Smooth muscle cell (in vitro differentiated cells): Measurements from ENCODE around the gene ABTB2. TPM values are rescaled to one million over a fixed set of nuclear protein-coding genes. Genes with fewer than 3 reads are reported as not detected.

Experiments
- DNase-seq: peaks from one replicate; lab custom pipeline; 2025; ENCODE audit not compliant: unreplicated experiment; lab: John Stamatoyannopoulos, UW
- H2AFZ ChIP-seq: fragments of 200-600 bp; sonication (generic); 2 replicates; pipeline ENCODE4 v1.6.0; 2016; ENCODE audit warnings: antibody characterized with exemption, low read depth, mild to moderate bottlenecking
- H3F3A ChIP-seq: fragments of 200-600 bp; sonication (generic); 2 replicates; pipeline ENCODE4 v1.6.0; 2017; ENCODE audit warnings: antibody characterized with exemption, low read depth
- H3K27ac ChIP-seq: fragments of 200-600 bp; sonication (generic); 2 replicates; pipeline ENCODE4 v1.5.1; 2016; ENCODE audit warnings: low read depth, mild to moderate bottlenecking
- H3K27me3 ChIP-seq: fragments of 200-600 bp; sonication (generic); 2 replicates; pipeline ENCODE4 v1.6.1; 2016; ENCODE audit warnings: low read depth, mild to moderate bottlenecking
- H3K36me3 ChIP-seq: fragments of 200-600 bp; sonication (generic); 2 replicates; pipeline ENCODE4 v1.5.1; 2016; ENCODE audit warnings: low read depth
- H3K4me1 ChIP-seq: fragments of 200-600 bp; sonication (generic); 2 replicates; pipeline ENCODE4 v1.5.1; 2016; ENCODE audit warnings: low read depth
- H3K4me2 ChIP-seq: fragments of 200-600 bp; sonication (generic); 2 replicates; pipeline ENCODE4 v1.6.0; 2016; ENCODE audit warnings: mild to moderate bottlenecking
- H3K4me3 ChIP-seq: fragments of 200-600 bp; sonication (generic); 2 replicates; pipeline ENCODE4 v1.5.1; 2016; ENCODE audit warnings: mild to moderate bottlenecking
- H3K79me2 ChIP-seq: fragments of 200-600 bp; sonication (generic); 2 replicates; pipeline ENCODE4 v1.6.0; 2016; ENCODE audit warnings: low read depth, mild to moderate bottlenecking
- H3K9ac ChIP-seq: fragments of 200-600 bp; sonication (generic); 2 replicates; pipeline ENCODE4 v1.6.0; 2016; ENCODE audit warnings: low read depth
- H3K9me3 ChIP-seq: fragments of 200-600 bp; sonication (generic); replicated peaks from 2 replicates; pipeline ENCODE4 v1.5.1; 2016; ENCODE audit warnings: low read depth
- H4K20me1 ChIP-seq: fragments of 200-600 bp; sonication (generic); 2 replicates; pipeline ENCODE4 v1.6.0; 2016; ENCODE audit warnings: low read depth
- WGBS: methylation state at CpG from one replicate; pipeline ENCODE4 v1.1.7; 2016; ENCODE audit warnings: low lambda C conversion rate; 5-methylcytosine and 5-hydroxymethylcytosine counted together
- polyA plus RNA-seq: library from polyadenylated mRNA; unstranded; fragments of >200 nt; fragmentation: Nextera tagmentation; extraction: Ambion mirVana; gene quantifications from 2 replicates; pipeline ENCODE4 v1.2.1, GENCODE V29; 2016
- total RNA-seq: library from RNA; depleted of rRNA; stranded (reverse); fragments of >200 nt; gene quantifications from 2 replicates; pipeline ENCODE4 v1.2.3, GENCODE V29; 2014
- TF ChIP-seq, protein P1 (sequence below): fragments of 200-600 bp; sonication (generic); IDR thresholded peaks from 2 replicates; pipeline ENCODE4 v1.5.1; 2017; ENCODE audit warnings: borderline replicate concordance, mild to moderate bottlenecking, antibody characterized with exemption; ENCODE audit not compliant: insufficient read depth, poor library complexity, severe bottlenecking

Gene ABTB2
- total and polyA plus RNA-seq, 2 experiments from 2014 or later: 4.3 to 4.9 TPM

GRCh38 chr11:34254011-34254410 lies 103.8 kb downstream of the ABTB2 start:
- TF ChIP-seq, protein P1, sequence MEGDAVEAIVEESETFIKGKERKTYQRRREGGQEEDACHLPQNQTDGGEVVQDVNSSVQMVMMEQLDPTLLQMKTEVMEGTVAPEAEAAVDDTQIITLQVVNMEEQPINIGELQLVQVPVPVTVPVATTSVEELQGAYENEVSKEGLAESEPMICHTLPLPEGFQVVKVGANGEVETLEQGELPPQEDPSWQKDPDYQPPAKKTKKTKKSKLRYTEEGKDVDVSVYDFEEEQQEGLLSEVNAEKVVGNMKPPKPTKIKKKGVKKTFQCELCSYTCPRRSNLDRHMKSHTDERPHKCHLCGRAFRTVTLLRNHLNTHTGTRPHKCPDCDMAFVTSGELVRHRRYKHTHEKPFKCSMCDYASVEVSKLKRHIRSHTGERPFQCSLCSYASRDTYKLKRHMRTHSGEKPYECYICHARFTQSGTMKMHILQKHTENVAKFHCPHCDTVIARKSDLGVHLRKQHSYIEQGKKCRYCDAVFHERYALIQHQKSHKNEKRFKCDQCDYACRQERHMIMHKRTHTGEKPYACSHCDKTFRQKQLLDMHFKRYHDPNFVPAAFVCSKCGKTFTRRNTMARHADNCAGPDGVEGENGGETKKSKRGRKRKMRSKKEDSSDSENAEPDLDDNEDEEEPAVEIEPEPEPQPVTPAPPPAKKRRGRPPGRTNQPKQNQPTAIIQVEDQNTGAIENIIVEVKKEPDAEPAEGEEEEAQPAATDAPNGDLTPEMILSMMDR: no peak

DNA sequence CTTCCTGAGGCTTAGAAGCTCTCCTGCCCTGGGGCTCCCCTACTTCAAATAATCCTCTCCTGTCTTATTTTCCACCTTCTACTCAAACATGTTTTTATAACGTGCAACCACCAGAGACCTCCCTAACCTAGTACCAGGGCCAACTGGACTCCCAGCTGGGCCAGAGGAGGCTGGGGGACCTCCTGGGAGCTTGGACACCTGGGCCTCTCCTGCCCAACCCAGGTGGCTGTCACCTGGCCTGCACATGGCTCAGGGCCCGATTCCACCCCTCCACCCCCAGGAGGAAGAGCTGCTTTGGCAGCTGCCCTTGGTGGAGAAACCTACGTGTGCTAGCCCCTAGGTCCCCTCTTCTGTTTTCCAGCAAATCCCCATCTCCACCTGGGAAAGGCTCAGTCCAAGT lies 105.2 kb downstream of the ABTB2 start:
- H3K27me3 ChIP-seq: no peaks in the 10 kb centered on the region
- peaks cover 4% of the 10 kb centered on the region for H3K4me1 ChIP-seq
- no peaks in the 10 kb centered on the region for H4K20me1 ChIP-seq
- WGBS: 92% methylated on average over 3 of the region's 3 CpGs
- H3K9ac ChIP-seq: no peak overlapping the region
- no peaks in the 10 kb centered on the region for H3K36me3 ChIP-seq
- H3K4me2 ChIP-seq: no peak overlapping the region
- DNase-seq: no peak
- H3K9me3 ChIP-seq: no peaks in the 10 kb centered on the region
- peaks cover 5% of the 10 kb centered on the region for H3F3A ChIP-seq
- H3K79me2 ChIP-seq: peaks cover 12% of the 10 kb centered on the region
- no peak overlapping the region for H2AFZ ChIP-seq
- TF ChIP-seq, protein P1: no peak
- no peak overlapping the region for H3K4me3 ChIP-seq
- H3K27ac ChIP-seq: no peak overlapping the region

More at GRCh38 chr11:34254011-34254410, 103.8 kb downstream of the ABTB2 start:
- H3K4me1 ChIP-seq: peaks cover 4% of the 10 kb centered on the region
- no peak overlapping the region for H3K4me2 ChIP-seq
- no peaks in the 10 kb centered on the region for H4K20me1 ChIP-seq
- no peak overlapping the region for H3K9ac ChIP-seq
- H3K27me3 ChIP-seq: no peaks in the 10 kb centered on the region
- no peak overlapping the region for H3K4me3 ChIP-seq
- no peaks in the 10 kb centered on the region for H3K36me3 ChIP-seq
- 54% methylated on average over 4 of the region's 4 CpGs for WGBS
- H3K9me3 ChIP-seq: no peaks in the 10 kb centered on the region
- H3K27ac ChIP-seq: no peak overlapping the region
- peaks cover 5% of the 10 kb centered on the region for H3F3A ChIP-seq
- H3K79me2 ChIP-seq: peaks cover 16% of the 10 kb centered on the region
- H2AFZ ChIP-seq: no peak overlapping the region
- DNase-seq: no peak

- Histone ChIP-seq H3K9ac (no peak overlapping the region), H3K79me2 (peaks cover 19% of the 10 kb centered on the region), H3K4me1 (peaks cover 4% of the 10 kb centered on the region), H2AFZ (no peak overlapping the region), H4K20me1 (no peaks in the 10 kb centered on the region), H3K4me2 (no peak overlapping the region), H3K27ac (peak overlapping the region; percentile 7), H3K36me3 (no peaks in the 10 kb centered on the region), H3K9me3 (no peaks in the 10 kb centered on the region), H3K27me3 (no peaks in the 10 kb centered on the region), H3K4me3 (no peak overlapping the region), H3F3A (peaks cover 5% of the 10 kb centered on the region)
- DNase-seq: no peak
- 85% methylated on average over 7 of the region's 7 CpGs for WGBS
- TF ChIP-seq, protein P1: no peak
These were observed 105.8 kb downstream of the ABTB2 start for GRCh38 chr11:34252015-34252414.

DNA sequence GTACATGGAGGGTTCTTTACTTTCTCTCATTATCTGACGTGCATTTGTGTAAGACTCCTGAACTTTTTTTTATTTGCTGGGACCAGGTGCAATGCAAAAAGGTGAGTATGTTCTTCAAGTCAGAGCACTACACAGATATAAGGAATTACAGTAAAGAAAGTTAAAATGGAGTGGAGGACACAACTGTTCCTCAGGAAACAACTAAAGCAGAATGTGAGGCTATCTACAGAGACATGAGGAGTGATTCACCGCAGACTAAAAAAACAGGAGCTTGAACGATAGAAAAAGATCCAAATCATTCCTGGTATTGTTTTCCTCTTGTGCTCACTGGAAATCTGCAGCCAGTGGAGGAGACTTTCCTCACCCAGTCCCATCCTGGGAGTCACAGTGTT lies 106.2 kb downstream of the ABTB2 start:
- H3K36me3 ChIP-seq: no peaks in the 10 kb centered on the region
- H3K79me2 ChIP-seq: peaks cover 19% of the 10 kb centered on the region
- peaks cover 4% of the 10 kb centered on the region for H3K4me1 ChIP-seq
- H3K4me2 ChIP-seq: peak overlapping the region; percentile 17
- H4K20me1 ChIP-seq: no peaks in the 10 kb centered on the region
- DNase-seq: no peak
- H3K9me3 ChIP-seq: no peaks in the 10 kb centered on the region
- 38% methylated on average over 3 of the region's 3 CpGs for WGBS
- no peak overlapping the region for H3K4me3 ChIP-seq
- no peak overlapping the region for H2AFZ ChIP-seq
- no peak overlapping the region for H3K9ac ChIP-seq
- peak overlapping the region; percentile 7 for H3K27ac ChIP-seq
- TF ChIP-seq, protein P1: no peak
- no peaks in the 10 kb centered on the region for H3K27me3 ChIP-seq
- peaks cover 5% of the 10 kb centered on the region for H3F3A ChIP-seq
